Measurements from ENCODE around the gene CENPO. TPM values are rescaled to one million over a fixed set of nuclear protein-coding genes. Genes with fewer than 3 reads are reported as not detected.

CENPO gene
- 13.2 and 22.1 TPM in 2 replicates for total RNA-seq (2014; rRNA removed; shearing (Covaris generic))
- 12.8 and 13.3 TPM in 2 replicates for polyA plus RNA-seq (2016; fragmentation: Nextera tagmentation; extraction: Ambion mirVana)

GRCh38 chr2:24792874-24793760 is at the start of gene CENPO, which contains the start of gene PTRHD1:
CENPO (plus strand) TSS chr2:24793425; CDS start chr2:24793920, 495 bp downstream.
PTRHD1 (minus strand) TSS chr2:24793391; CDS start chr2:24793377, 14 bp downstream.
- H3K9ac ChIP-seq = peak within 1 kb of the TSS; percentile 94
- DNase-seq = peak; percentile 99
- no peaks in the 10 kb centered on the region for H3K27me3 ChIP-seq (replicated peaks; ENCODE audit: insufficient read depth)
- WGBS, 2 experiments (ENCODE audit: low coverage in 1 of 2, low lambda C conversion rate in 2 of 2, missing lambda C conversion rate in 2 of 2) = 0 to 1% methylated on average over 64 to 74 of the region's 74 CpGs
- H3K9me3 ChIP-seq (ENCODE audit: low read depth) = no peaks in the 10 kb centered on the region
- H3K4me1 ChIP-seq (ENCODE audit: insufficient read depth) = peaks cover 10% of the 10 kb centered on the region
- H4K20me1 ChIP-seq (ENCODE audit: insufficient read depth) = no peaks in the 10 kb centered on the region
- in situ Hi-C loops (cut with MboI) = no loop called here
- peak within 1 kb of the TSS; percentile 84 for H2AFZ ChIP-seq
- TF ChIP-seq EZH2 (IDR thresholded peaks at IDR 0.05; ENCODE audit: insufficient read depth, poor library complexity, severe bottlenecking) = no peak
- no peak for TF ChIP-seq EZH2phosphoT487 (IDR thresholded peaks at IDR 0.05; ENCODE audit: insufficient read depth, low read depth)
- peak within 1 kb of the TSS; percentile 93 for H3K4me2 ChIP-seq (ENCODE audit: unreplicated experiment)
- no peaks in the 10 kb centered on the region for H3K9me2 ChIP-seq (ENCODE audit: insufficient read depth)
- peaks cover 46% of the 10 kb centered on the region for H3K79me2 ChIP-seq (ENCODE audit: insufficient read depth)
- H3K4me3 ChIP-seq = peak within 1 kb of the TSS; percentile 83
- peaks cover 9% of the 10 kb centered on the region for H3F3A ChIP-seq (ENCODE audit: insufficient read depth)
- H3K36me3 ChIP-seq (ENCODE audit: low read depth) = no peaks in the 10 kb centered on the region
- peak within 1 kb of the TSS; percentile 88 for H3K27ac ChIP-seq

GRCh38 chr2:24743924-24744323 is 49.3 kb upstream of the CENPO start:
- DNase-seq = no peak
- Histone ChIP-seq H3K27me3 (replicated peaks; ENCODE audit: insufficient read depth) (no peaks in the 10 kb centered on the region), H3K36me3 (ENCODE audit: low read depth) (no peaks in the 10 kb centered on the region), H3K4me2 (ENCODE audit: unreplicated experiment) (no peak overlapping the region), H3K9ac (no peak overlapping the region), H3K27ac (no peak overlapping the region), H3K79me2 (ENCODE audit: insufficient read depth) (no peaks in the 10 kb centered on the region), H4K20me1 (ENCODE audit: insufficient read depth) (no peaks in the 10 kb centered on the region), H3K4me1 (ENCODE audit: insufficient read depth) (no peaks in the 10 kb centered on the region), H3K9me3 (ENCODE audit: low read depth) (no peaks in the 10 kb centered on the region), H3K4me3 (no peak overlapping the region), H3F3A (ENCODE audit: insufficient read depth) (no peaks in the 10 kb centered on the region), H3K9me2 (ENCODE audit: insufficient read depth) (no peaks in the 10 kb centered on the region), H2AFZ (no peak overlapping the region)
- TF ChIP-seq EZH2 (IDR thresholded peaks at IDR 0.05; ENCODE audit: insufficient read depth, poor library complexity, severe bottlenecking) (no peak), EZH2phosphoT487 (IDR thresholded peaks at IDR 0.05; ENCODE audit: insufficient read depth, low read depth) (no peak)
- 52 to 53% methylated on average over 3 of the region's 3 CpGs for WGBS, 2 experiments (ENCODE audit: low coverage in 1 of 2, low lambda C conversion rate in 2 of 2, missing lambda C conversion rate in 2 of 2)
- in situ Hi-C loops (cut with MboI) = no loop called here

- TF ChIP-seq EZH2 (IDR thresholded peaks at IDR 0.05; ENCODE audit: insufficient read depth, poor library complexity, severe bottlenecking) (no peak), EZH2phosphoT487 (IDR thresholded peaks at IDR 0.05; ENCODE audit: insufficient read depth, low read depth) (no peak)
- H3K36me3 ChIP-seq (ENCODE audit: low read depth) = no peaks in the 10 kb centered on the region
- whole genome bisulfite sequencing, 2 experiments (ENCODE audit: low coverage in 1 of 2, low lambda C conversion rate in 2 of 2, missing lambda C conversion rate in 2 of 2) = 13 to 29% methylated on average over 1 of the region's 1 CpG
- no peak overlapping the region for H3K4me3 ChIP-seq
- H3K79me2 ChIP-seq (ENCODE audit: insufficient read depth) = no peaks in the 10 kb centered on the region
- H3K9me3 ChIP-seq (ENCODE audit: low read depth) = no peaks in the 10 kb centered on the region
- H3F3A ChIP-seq (ENCODE audit: insufficient read depth) = no peaks in the 10 kb centered on the region
- H3K4me2 ChIP-seq (ENCODE audit: unreplicated experiment) = no peak overlapping the region
- no peak overlapping the region for H3K9ac ChIP-seq
- H3K9me2 ChIP-seq (ENCODE audit: insufficient read depth) = no peaks in the 10 kb centered on the region
- no peaks in the 10 kb centered on the region for H4K20me1 ChIP-seq (ENCODE audit: insufficient read depth)
- no peak for DNase-seq
- H3K4me1 ChIP-seq (ENCODE audit: insufficient read depth) = no peaks in the 10 kb centered on the region
- H3K27ac ChIP-seq = no peak overlapping the region
- in situ Hi-C loops (cut with MboI) = no loop called here
- no peaks in the 10 kb centered on the region for H3K27me3 ChIP-seq (replicated peaks; ENCODE audit: insufficient read depth)
- H2AFZ ChIP-seq = no peak overlapping the region
Observed at GRCh38 chr2:24744356-24744755, 48.9 kb upstream of the CENPO start.

- no peak overlapping the region for H3K4me2 ChIP-seq (ENCODE audit: unreplicated experiment)
- no peaks in the 10 kb centered on the region for H3K79me2 ChIP-seq (ENCODE audit: insufficient read depth)
- H3K36me3 ChIP-seq (ENCODE audit: low read depth) = no peaks in the 10 kb centered on the region
- no peaks in the 10 kb centered on the region for H3K9me2 ChIP-seq (ENCODE audit: insufficient read depth)
- H4K20me1 ChIP-seq (ENCODE audit: insufficient read depth) = no peaks in the 10 kb centered on the region
- in situ Hi-C loops (cut with MboI) = no loop called here
- no peak overlapping the region for H3K4me3 ChIP-seq
- H3F3A ChIP-seq (ENCODE audit: insufficient read depth) = no peaks in the 10 kb centered on the region
- no peak overlapping the region for H3K27ac ChIP-seq
- H2AFZ ChIP-seq = no peak overlapping the region
- H3K27me3 ChIP-seq (replicated peaks; ENCODE audit: insufficient read depth) = no peaks in the 10 kb centered on the region
- no peaks in the 10 kb centered on the region for H3K9me3 ChIP-seq (ENCODE audit: low read depth)
- TF ChIP-seq EZH2 (IDR thresholded peaks at IDR 0.05; ENCODE audit: insufficient read depth, poor library complexity, severe bottlenecking) = no peak
- TF ChIP-seq EZH2phosphoT487 (IDR thresholded peaks at IDR 0.05; ENCODE audit: insufficient read depth, low read depth) = no peak
- DNase-seq = no peak
- 94 to 95% methylated on average over 2 of the region's 2 CpGs for WGBS, 2 experiments (ENCODE audit: low coverage in 1 of 2, low lambda C conversion rate in 2 of 2, missing lambda C conversion rate in 2 of 2)
- no peaks in the 10 kb centered on the region for H3K4me1 ChIP-seq (ENCODE audit: insufficient read depth)
- no peak overlapping the region for H3K9ac ChIP-seq
Observed at GRCh38 chr2:24745825-24746224, 47.4 kb upstream of the CENPO start.

All from GM23248 (cell line).